Measurements from ENCODE around the gene G3BP2.
A peak's percentile ranks its signal among the peaks of the same experiment; 100 is the strongest.
"Not testable (repeated sequence)": the region's sequence is repeated elsewhere in the genome, so short reads cannot be mapped to it uniquely, and the experiment has no call there.

The G3BP2 gene

GRCh38 chr4:75673027-75673958 lies at the start of gene G3BP2:
TSS of gene G3BP2 (minus strand) at chr4:75673411. CDS start at chr4:75662025, 11,386 bp downstream.
- DNase-seq (ENCODE audit: low read depth), result peak; percentile 96

GRCh38 chr4:75722417-75722816 lies 49.2 kb upstream of the G3BP2 start:
- DNase-seq (ENCODE audit: low read depth), result no peak

- no peak for DNase-seq (ENCODE audit: low read depth)
Observed at GRCh38 chr4:75718529-75718928, 45.3 kb upstream of the G3BP2 start.

GRCh38 chr4:75717408-75717807 lies 44.2 kb upstream of the G3BP2 start:
- no peak for DNase-seq (ENCODE audit: low read depth)

DNA sequence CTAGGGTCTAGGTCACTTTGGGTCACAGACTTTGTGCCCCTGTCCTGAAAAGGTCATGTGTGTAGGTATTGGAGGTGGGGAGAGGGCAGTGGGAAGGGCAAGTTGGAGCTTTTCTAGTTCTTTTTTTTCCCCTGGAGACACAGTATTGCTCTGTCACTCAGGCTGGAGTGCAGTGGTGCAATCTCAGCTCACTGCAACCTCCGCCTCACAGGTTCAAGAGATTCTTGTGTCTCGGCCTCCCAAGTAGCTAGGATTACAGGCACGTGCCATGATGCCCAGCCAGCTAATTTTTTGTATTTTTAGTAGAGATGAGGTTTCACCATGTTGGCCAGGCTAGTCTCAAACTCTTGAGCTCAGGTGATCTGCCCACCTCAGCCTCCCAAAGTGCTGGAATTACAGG lies 42.8 kb upstream of the G3BP2 start:
- DNase-seq (ENCODE audit: low read depth), result not testable (repeated sequence)

- peak; percentile 44 for DNase-seq (ENCODE audit: low read depth)
Observed at GRCh38 chr4:75715105-75715799, 42.0 kb upstream of the G3BP2 start.

DNA sequence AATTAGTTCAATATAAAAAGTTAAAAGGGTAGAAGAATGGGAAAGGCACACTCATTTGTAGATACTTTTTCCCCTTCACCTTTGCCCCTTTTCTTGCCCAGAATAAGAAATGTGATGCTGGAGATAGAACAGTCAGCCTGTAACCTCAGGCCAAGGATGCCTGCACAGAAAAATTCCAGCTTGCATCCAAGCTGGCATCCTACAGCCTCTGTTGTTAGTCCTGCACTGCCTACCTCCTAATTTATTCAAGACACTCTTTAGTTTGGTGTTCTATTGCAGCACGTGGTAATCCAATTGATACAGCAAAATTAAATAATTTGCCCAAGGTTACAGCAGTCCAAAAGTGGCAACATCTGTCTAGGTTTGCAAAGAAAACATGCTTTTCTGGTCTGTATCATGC lies 41.5 kb upstream of the G3BP2 start:
- no peak for DNase-seq (ENCODE audit: low read depth)

GRCh38 chr4:75714011-75714410 lies 40.8 kb upstream of the G3BP2 start:
- no peak for DNase-seq (ENCODE audit: low read depth)

DNA sequence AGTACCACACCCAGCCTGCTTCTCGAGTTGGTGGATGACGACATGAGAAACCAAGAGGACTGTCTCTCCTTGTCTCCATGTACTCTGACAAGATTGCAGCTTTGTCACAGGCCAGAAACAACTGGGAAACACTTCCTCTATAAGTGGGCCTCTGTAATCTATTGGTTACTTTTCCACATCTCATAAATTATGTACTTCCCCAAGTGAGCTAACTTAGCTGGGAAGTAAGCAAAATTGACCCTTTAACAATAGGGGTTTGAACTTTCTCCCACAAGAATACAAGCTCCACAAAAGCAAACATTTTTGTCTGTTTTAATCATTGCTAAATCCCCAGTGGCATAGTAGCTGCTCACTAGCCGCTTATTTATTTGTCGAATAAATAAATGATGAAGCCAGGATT lies 37.0 kb upstream of the G3BP2 start:
- DNase-seq (ENCODE audit: low read depth), result no peak

DNA sequence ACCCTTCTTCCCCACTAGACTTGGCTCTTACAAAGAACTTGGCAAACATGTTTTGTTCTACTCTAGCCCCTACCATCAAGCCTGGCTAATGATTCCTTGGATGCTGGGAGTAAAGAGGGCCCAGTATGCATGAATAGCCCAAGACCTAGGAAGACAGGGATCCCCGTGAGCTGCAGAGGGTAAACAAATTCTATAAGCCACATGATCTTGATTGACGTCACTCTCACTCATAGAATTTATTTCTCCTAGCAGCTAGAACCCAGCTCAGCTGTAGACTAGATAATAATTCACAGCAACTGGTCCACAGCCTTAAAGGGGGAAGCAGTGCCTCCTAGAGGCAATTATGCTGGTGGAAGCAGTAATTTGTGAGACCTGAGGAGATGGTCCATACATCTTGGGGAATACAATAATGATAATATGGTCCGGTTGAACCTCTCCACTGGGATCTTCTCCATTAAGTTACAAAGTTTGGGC lies 35.0 kb upstream of the G3BP2 start:
- DNase-seq (ENCODE audit: low read depth), result no peak

DNA sequence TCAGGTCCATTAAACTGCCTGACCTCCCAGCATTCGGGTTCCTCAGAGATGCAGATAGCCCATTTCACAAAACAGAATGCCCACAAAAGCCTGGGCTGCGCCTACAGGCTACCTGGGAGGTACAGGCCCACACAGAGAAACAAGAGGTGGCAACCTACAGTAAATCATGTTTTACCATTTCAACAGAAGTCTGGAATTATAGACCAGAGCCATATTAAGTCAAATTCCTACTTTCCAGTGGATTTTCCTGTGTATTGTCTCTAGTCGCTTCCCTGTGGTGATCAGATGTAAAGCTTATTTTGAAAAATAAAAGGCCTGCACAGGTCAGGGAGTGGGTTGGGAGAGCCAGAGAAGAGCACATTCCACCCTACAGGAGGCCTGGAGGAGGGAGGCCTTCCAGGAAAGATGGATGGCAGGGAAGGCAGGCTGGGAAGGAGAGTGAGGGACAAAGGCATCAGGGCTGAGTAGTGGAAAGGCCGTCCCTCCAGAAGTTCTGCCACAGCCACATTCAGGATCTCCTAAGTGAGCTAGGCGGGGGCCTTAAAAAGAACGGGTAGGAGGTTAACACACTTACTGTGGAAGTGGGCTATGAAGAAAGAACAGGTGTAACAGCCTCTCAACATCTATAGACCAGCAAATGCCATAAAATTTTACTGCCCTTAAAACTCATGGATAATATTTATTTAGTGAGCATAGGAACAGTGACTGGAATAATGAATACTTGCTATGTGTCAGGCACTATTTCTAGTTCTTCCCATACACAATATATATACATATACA lies 32.2 kb upstream of the G3BP2 start:
- no peak for DNase-seq (ENCODE audit: low read depth)

DNA sequence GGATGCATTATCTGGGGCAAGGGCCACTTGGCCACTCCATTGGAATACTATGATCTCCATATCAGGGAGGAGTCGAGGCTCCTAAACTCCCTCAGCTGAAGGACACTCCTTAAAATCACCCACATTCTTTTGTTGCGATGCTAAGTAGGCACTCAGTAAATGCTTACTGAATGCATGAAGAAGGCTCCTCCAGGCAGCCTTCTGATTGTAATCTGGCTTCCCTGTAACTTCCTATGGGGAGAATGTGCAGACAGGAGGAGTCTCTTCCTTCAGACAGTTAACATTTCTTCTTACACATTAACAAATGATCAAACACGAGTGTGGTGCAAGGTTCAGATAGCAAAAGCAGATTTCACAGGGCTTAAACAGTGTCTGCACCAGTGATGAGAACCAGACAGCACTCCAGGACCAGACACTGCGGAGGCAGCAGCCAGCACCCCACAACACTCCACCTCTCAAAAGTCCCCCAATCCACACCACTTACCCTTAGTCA lies 29.8 kb upstream of the G3BP2 start:
- no peak for DNase-seq (ENCODE audit: low read depth)

GRCh38 chr4:75699299-75699698 lies 26.1 kb upstream of the G3BP2 start:
- DNase-seq (ENCODE audit: low read depth), result no peak

GRCh38 chr4:75698963-75699228 lies 25.7 kb upstream of the G3BP2 start:
- no peak for DNase-seq (ENCODE audit: low read depth)

DNA sequence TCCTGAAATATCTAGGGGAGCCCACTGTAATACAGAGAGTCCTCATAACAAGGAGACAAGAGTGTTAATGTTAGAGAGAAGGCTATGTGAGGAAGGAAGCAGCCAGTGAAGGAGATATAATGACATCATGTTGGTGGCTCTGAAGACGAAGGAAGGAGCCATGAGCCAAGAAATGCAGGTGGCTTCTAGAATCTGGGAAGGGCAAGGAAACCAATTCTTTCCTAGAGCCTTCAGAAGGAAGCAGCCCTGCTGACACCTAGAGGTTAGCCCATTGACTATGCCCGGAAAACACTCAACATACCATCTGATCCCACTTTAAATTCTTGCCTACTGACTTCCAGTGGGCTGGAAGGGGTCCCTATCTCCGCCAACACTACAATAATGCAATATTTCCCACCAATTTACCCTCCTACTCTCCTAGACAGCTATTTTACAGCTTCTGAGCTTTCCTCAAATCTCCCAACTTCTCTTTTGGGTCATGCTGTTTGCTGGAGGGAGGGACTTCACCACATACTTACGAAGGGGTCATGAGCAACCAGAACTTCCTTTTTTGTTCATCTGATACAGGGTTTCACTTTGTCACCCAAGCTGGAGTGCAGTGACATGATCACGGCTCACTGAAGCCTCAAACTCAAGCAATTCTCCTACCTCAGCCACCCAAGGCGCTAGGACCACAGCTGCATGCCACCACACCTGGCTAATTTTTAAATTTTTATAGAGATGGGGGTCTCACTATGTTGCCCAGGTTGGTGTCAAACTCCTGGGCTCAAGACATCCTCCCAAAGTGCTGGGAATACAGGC lies 25.2 kb upstream of the G3BP2 start:
- no peak for DNase-seq (ENCODE audit: low read depth)

- no peak for DNase-seq (ENCODE audit: low read depth)
Observed at GRCh38 chr4:75696581-75696980, 23.4 kb upstream of the G3BP2 start.

- no peak for DNase-seq (ENCODE audit: low read depth)
Observed at GRCh38 chr4:75696071-75696470, 22.9 kb upstream of the G3BP2 start.

DNA sequence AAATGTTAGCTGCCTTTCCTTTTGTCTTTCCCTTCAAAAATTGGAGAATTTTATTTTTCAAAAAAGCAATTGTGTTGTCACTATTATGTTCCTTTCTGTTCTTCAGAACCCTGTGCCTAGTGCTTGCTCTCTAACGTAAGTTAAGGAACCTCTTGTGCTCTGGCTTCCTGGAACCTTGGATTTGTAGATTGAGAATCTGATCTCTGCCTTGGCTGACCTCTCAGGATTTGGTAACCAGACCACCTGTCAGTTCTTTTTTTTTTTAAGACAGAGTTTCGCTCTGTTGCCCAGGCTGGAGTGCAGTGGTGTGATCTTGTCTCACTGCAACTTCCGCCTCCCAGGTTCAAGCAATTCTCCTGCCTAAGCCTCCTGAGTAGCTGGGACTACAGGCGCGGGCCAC lies 18.9 kb upstream of the G3BP2 start:
- DNase-seq (ENCODE audit: low read depth), result not testable (repeated sequence)

DNA sequence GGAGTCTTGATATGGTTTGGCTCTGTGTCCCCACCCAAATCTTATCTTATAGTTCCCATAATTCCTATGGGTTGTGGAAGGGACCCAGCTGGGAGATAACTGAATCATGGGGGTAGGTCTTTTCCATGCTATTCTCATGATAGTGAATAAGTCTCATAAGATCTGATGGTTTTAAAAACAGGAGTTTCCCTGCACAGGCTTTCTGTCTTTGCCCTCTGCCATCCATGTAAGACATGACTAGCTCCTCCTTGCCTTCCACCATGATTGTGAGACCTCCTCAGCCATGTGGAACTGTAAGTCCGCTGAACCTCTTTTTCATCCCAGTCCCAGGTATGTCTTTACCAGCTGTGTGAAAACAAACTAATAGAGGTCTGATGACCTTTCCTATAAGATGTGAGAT lies 13.9 kb upstream of the G3BP2 start:
- DNase-seq (ENCODE audit: low read depth), result not testable (repeated sequence)

- DNase-seq (ENCODE audit: low read depth), result no peak
Observed at GRCh38 chr4:75686346-75686745, 13.1 kb upstream of the G3BP2 start.

DNA sequence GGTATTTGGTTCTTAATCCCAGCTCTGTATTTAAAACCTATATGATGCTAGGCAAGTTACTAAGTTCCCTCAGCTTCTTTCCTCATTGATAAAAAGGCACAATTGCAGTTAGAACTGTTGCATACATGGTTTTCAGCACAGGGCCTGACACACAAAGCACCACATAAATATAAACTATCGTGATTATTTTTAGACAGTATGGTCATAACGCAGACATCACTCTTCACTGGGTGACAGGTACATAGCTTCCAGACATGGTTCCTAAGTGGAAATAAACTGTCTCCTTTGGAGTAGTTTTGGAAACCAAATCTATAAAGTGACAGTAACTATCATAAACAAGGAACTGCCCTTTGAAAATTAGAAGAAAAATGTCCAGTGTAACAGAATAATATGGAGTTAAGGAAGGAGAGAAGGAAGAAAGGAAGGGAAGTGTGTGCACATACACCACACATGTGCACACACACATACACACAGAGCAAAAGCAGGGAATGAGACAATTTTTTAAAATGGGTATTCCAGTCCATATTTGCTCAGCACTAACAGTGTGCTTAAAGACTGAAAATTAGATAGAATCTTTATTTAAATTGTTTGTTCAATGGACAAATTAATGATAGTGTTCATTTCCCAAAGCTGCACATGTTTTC lies 12.5 kb upstream of the G3BP2 start:
- DNase-seq (ENCODE audit: low read depth), result no peak
